Stomach (tissue), 9 donors: Measurements from ENCODE around the gene GLT8D1. TPM values are rescaled to one million over a fixed set of nuclear protein-coding genes. Genes with fewer than 3 reads are reported as not detected.
A peak's percentile ranks its signal among the peaks of the same experiment; 100 is the strongest.

Source experiments
- DNase-seq, 2 donors: peaks; one replicate each; pipeline versions ENCODE4 v3.0.0 to v3.0.0-alpha.2; 2013 to 2019
- H3K27ac ChIP-seq, 5 donors: fragments of 200-600 bp in 4 of 5; sonication (generic) in 4 of 5; one replicate each; pipeline ENCODE4 v1.5.1; 2013 to 2019; ENCODE audit warnings: mild to moderate bottlenecking in 1 of 5, moderate library complexity in 1 of 5
- H3K27me3 ChIP-seq, 3 donors: fragments of 200-600 bp; sonication (generic); one replicate each; pipeline ENCODE4 v1.5.1; 2017 to 2019; ENCODE audit warnings: mixed run types in 1 of 3
- H3K36me3 ChIP-seq, 4 donors: fragments of 200-600 bp; sonication (generic); 1 replicate in 3 of 4; 2 replicates in 1 of 4; pipeline ENCODE4 v1.5.1; 2016 to 2019
- H3K4me1 ChIP-seq, 4 donors: fragments of 200-600 bp; sonication (generic); one replicate each; pipeline ENCODE4 v1.5.1; 2016 to 2019
- H3K4me3 ChIP-seq, 4 donors: fragments of 200-600 bp; sonication (generic) in 3 of 4; one replicate each; pipeline ENCODE4 v1.5.1; 2016 to 2019; ENCODE audit warnings: mild to moderate bottlenecking in 1 of 4
- H3K9me3 ChIP-seq, 4 donors: fragments of 200-600 bp; sonication (generic); one replicate each; pipeline ENCODE4 v1.5.1; 2016 to 2019
- CTCF ChIP-seq, 7 experiments: fragments of 450-650 bp in 4 of 7; fragments of 200-600 bp in 3 of 7; sonication (generic) in 3 of 7; IDR thresholded peaks; one replicate each; pipeline ENCODE4 v1.5.1; 2016 to 2019; ENCODE audit warnings: antibody characterized with exemption in 7 of 7, control low read depth in 2 of 7, mild to moderate bottlenecking in 1 of 7
- EP300 ChIP-seq: sonication (generic); formaldehyde crosslinking; IDR thresholded peaks from one replicate; pipeline ENCODE4 v1.6.1; 2017; ENCODE audit warnings: antibody characterized with exemption
- POLR2A ChIP-seq, 4 donors: fragments of 450-650 bp; IDR thresholded peaks; one replicate each; pipeline ENCODE4 v1.6.1; 2016; ENCODE audit warnings: antibody characterized with exemption in 4 of 4, control low read depth in 2 of 4, mild to moderate bottlenecking in 1 of 4, moderate library complexity in 1 of 4
- POLR2AphosphoS5 ChIP-seq, 3 donors: sonication (generic); formaldehyde crosslinking; IDR thresholded peaks; one replicate each; pipeline ENCODE4 v1.6.1; 2016; ENCODE audit warnings: antibody characterized with exemption in 3 of 3
- WGBS, 5 donors: extraction: QIAGEN DNeasy Blood & Tissue Kit in 3 of 5; methylation state at CpG; one replicate each; pipeline versions ENCODE4 v1.1.5 to v1.1.7; 2013 to 2018; 5-methylcytosine and 5-hydroxymethylcytosine counted together
- intact Hi-C: fragments of 100-400 bp; cut with DNase I; formaldehyde crosslinking; loops from one replicate; pipeline ENCODE4 v1.15.1; 2023; ENCODE audit warnings: low total_unique reads
- polyA plus RNA-seq, 3 donors: library from polyadenylated mRNA; stranded (reverse); fragments of 200-250 nt; gene quantifications; one replicate each; pipeline ENCODE4 v1.2.3, GENCODE V29; 2013
- total RNA-seq, 5 donors: library from RNA; depleted of rRNA; stranded (reverse); fragments of >200 nt; gene quantifications; one replicate each; pipeline versions ENCODE4 v1.1.0 to v1.2.3, GENCODE V29; 2014 to 2016
- donor health status: healthy with polysubstance abuse.
- donor health status: Bipolar disorder and iron deficiency.
- donor health status: healthy.

GLT8D1 gene
- total and polyA plus RNA-seq, 8 donors: 9.4 to 81.9 (median 24.1) TPM

- Histone ChIP-seq H3K27me3 (no peaks in the 10 kb centered on the region), H3K27ac (peak within 1 kb of the TSS; percentile 92 to 100 (median 96)), H3K36me3 (peaks cover 32 to 43% (median 40%) of the 10 kb centered on the region in 4 donors), H3K9me3 (no peaks in the 10 kb centered on the region), H3K4me1 (peaks cover 18 to 78% (median 69%) of the 10 kb centered on the region in 4 donors), H3K4me3 (peak within 1 kb of the TSS; percentile 59 to 86 (median 81))
- 0 to 1% (median 1%) methylated on average over 21 to 82 of the region's 82 CpGs for WGBS, 5 donors
- intact Hi-C loops: no loop called here
- no peak for TF ChIP-seq EP300
- TF ChIP-seq CTCF (IDR thresholded peaks at IDR 0.05): no peak
- peak; percentile 97 to 99 (median 99) for TF ChIP-seq POLR2AphosphoS5 (IDR thresholded peaks at IDR 0.05)
- peak in 1 of 4 donors; percentile 64 for TF ChIP-seq POLR2A (IDR thresholded peaks at IDR 0.05)
- DNase-seq: peak; percentile 95 to 99
These were observed 19.6 kb downstream of the GLT8D1 start, which contains the start of the genes GNL3 and PBRM1 for GRCh38 chr3:52685709-52686691. GNL3 (plus strand) TSS chr3:52686032; CDS start chr3:52686093, 61 bp downstream. PBRM1 (minus strand) TSS chr3:52685913.

- 0 to 2% (median 1%) methylated on average over 14 to 41 of the region's 41 CpGs for whole genome bisulfite sequencing, 5 donors
- H3K4me1 ChIP-seq: peaks cover 18 to 85% (median 69%) of the 10 kb centered on the region in 4 donors
- H3K36me3 ChIP-seq: peaks cover 25 to 43% (median 40%) of the 10 kb centered on the region in 4 donors
- H3K27ac ChIP-seq: peak overlapping the region; percentile 92 to 100 (median 96)
- H3K4me3 ChIP-seq: peak overlapping the region; percentile 59 to 86 (median 81)
- TF ChIP-seq POLR2AphosphoS5 (IDR thresholded peaks at IDR 0.05) (peak in 2 of 3 donors; percentile 54 to 64), CTCF (IDR thresholded peaks at IDR 0.05) (no peak)
- H3K9me3 ChIP-seq: no peaks in the 10 kb centered on the region
- intact Hi-C loops: no loop called here
- peak; percentile 88 to 93 for DNase-seq
- H3K27me3 ChIP-seq: no peaks in the 10 kb centered on the region
These were observed 20.3 kb downstream of the GLT8D1 start for GRCh38 chr3:52685285-52685708.

- H3K27ac ChIP-seq: peak overlapping the region in 3 of 5 donors; percentile 93 to 100 (median 96)
- 40 to 53% (median 43%) methylated on average over 5 of the region's 5 CpGs for WGBS, 5 donors
- peaks cover 20 to 41% (median 37%) of the 10 kb centered on the region in 4 donors for H3K36me3 ChIP-seq
- TF ChIP-seq POLR2AphosphoS5 (IDR thresholded peaks at IDR 0.05): no peak
- intact Hi-C loops: no loop called here
- peak overlapping the region in 2 of 4 donors; percentile 85 to 86 for H3K4me3 ChIP-seq
- no peaks in the 10 kb centered on the region for H3K27me3 ChIP-seq
- no peak for DNase-seq
- peaks cover 28 to 87% (median 70%) of the 10 kb centered on the region in 4 donors for H3K4me1 ChIP-seq
- no peaks in the 10 kb centered on the region for H3K9me3 ChIP-seq
These were observed 21.4 kb downstream of the GLT8D1 start for GRCh38 chr3:52684184-52684583.

- H3K27ac ChIP-seq: peak overlapping the region in 1 of 5 donors; percentile 100
- WGBS, 5 donors: 67 to 73% (median 72%) methylated on average over 6 of the region's 6 CpGs
- H3K36me3 ChIP-seq: peaks cover 20 to 41% (median 37%) of the 10 kb centered on the region in 4 donors
- H3K4me3 ChIP-seq: no peak overlapping the region
- DNase-seq: no peak
- no peak for TF ChIP-seq CTCF (IDR thresholded peaks at IDR 0.05)
- TF ChIP-seq EP300: no peak
- TF ChIP-seq POLR2AphosphoS5 (IDR thresholded peaks at IDR 0.05): no peak
- TF ChIP-seq POLR2A (IDR thresholded peaks at IDR 0.05): no peak
- peaks cover 31 to 87% (median 70%) of the 10 kb centered on the region in 4 donors for H3K4me1 ChIP-seq
- no peaks in the 10 kb centered on the region for H3K27me3 ChIP-seq
- intact Hi-C loops: no loop called here
- H3K9me3 ChIP-seq: no peaks in the 10 kb centered on the region
These were observed 22.0 kb downstream of the GLT8D1 start for GRCh38 chr3:52683611-52684010.
